HFF-Myc (cell line): ENCODE results near the gene GRAMD4.

Experiments
- DNase-seq: peaks from one replicate; pipeline ENCODE4 v3.0.0-alpha.2; 2011; ENCODE audit warnings: low read depth; ENCODE audit errors: extremely low read depth
- H3K4me3 ChIP-seq: replicated peaks from 2 replicates; pipeline ENCODE4 v1.5.1; 2011; ENCODE audit warnings: low read depth, mild to moderate bottlenecking, control low read depth, low read length
- TF ChIP-seq, protein P1 (sequence below): IDR thresholded peaks from 2 replicates; pipeline ENCODE4 v1.5.1; 2012; ENCODE audit warnings: mild to moderate bottlenecking, low read depth, low read length, control low read depth; ENCODE audit errors: missing control alignments

The GRAMD4 gene, protein sequence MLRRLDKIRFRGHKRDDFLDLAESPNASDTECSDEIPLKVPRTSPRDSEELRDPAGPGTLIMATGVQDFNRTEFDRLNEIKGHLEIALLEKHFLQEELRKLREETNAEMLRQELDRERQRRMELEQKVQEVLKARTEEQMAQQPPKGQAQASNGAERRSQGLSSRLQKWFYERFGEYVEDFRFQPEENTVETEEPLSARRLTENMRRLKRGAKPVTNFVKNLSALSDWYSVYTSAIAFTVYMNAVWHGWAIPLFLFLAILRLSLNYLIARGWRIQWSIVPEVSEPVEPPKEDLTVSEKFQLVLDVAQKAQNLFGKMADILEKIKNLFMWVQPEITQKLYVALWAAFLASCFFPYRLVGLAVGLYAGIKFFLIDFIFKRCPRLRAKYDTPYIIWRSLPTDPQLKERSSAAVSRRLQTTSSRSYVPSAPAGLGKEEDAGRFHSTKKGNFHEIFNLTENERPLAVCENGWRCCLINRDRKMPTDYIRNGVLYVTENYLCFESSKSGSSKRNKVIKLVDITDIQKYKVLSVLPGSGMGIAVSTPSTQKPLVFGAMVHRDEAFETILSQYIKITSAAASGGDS

DNA sequence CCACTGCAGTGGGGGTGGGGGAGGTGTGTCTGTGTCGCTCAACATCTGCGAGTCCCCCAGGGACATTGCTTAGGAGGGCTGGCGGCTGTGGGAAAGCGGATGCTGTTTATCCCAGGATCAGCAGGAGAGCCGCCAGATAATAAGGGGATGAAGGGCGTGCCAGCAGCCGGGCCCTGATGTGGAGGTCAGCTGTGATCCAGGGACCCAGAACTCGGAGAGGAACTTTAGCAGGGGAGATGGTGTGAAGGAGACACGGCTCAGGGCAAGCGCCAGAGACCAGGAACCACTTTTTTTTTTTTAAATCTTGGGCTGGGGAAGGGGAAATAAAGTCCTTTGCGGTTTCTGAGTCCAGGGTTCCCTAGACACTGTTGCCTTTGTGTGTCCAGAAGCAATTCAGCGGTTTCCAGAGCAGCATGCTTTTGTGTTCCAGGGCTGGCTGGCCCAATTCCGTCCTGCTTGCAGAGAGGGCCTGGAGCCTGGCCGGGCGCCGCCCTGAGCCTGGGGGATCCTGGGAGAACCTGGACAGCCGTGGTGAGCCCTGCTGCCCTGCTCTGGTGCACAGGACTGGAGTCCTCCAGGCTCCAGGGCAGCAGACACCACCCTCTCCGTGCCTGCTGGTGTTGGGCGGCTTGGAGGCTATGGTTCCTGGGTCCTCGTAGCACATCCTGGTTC is at the start of gene GRAMD4:
Gene GRAMD4 (plus strand): TSS at position 557 of the 672 bp plus-strand sequence. CDS start 6,414 bp downstream, outside the sequence.
- H3K4me3 ChIP-seq, result no peak within 1 kb of the TSS
- no peak for DNase-seq
- TF ChIP-seq, protein P1, sequence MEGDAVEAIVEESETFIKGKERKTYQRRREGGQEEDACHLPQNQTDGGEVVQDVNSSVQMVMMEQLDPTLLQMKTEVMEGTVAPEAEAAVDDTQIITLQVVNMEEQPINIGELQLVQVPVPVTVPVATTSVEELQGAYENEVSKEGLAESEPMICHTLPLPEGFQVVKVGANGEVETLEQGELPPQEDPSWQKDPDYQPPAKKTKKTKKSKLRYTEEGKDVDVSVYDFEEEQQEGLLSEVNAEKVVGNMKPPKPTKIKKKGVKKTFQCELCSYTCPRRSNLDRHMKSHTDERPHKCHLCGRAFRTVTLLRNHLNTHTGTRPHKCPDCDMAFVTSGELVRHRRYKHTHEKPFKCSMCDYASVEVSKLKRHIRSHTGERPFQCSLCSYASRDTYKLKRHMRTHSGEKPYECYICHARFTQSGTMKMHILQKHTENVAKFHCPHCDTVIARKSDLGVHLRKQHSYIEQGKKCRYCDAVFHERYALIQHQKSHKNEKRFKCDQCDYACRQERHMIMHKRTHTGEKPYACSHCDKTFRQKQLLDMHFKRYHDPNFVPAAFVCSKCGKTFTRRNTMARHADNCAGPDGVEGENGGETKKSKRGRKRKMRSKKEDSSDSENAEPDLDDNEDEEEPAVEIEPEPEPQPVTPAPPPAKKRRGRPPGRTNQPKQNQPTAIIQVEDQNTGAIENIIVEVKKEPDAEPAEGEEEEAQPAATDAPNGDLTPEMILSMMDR, result no peak

DNA sequence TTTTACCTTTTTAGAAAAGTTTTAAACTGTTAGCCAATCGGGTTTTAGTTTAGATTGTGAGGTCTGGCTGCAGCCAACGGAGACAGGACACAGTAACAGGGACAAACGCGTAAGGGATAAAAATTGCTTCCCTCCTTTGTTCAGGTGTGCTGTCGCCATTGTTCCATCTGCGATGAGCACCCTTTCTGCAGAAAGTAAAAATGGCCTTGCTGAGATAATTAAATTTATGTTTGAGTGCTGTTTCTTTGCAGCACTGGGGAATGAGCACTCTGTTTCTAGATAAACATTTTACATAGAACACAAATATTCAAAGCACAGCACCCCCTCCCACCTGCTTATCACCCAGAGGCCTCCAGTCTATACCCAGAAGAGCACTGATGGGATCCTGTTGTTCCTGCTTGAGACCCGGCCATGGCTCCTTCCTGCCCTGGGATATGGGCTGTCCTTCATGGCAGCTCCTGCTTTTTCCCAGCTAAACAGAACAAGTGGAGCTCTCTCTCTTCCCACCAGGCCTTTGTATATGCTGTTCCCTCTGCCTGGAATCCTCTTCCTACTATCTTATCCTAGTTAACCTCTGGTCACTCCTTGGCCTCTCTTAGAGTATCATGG is 48.4 kb upstream of the GRAMD4 start:
- TF ChIP-seq, protein P1, result no peak

DNA sequence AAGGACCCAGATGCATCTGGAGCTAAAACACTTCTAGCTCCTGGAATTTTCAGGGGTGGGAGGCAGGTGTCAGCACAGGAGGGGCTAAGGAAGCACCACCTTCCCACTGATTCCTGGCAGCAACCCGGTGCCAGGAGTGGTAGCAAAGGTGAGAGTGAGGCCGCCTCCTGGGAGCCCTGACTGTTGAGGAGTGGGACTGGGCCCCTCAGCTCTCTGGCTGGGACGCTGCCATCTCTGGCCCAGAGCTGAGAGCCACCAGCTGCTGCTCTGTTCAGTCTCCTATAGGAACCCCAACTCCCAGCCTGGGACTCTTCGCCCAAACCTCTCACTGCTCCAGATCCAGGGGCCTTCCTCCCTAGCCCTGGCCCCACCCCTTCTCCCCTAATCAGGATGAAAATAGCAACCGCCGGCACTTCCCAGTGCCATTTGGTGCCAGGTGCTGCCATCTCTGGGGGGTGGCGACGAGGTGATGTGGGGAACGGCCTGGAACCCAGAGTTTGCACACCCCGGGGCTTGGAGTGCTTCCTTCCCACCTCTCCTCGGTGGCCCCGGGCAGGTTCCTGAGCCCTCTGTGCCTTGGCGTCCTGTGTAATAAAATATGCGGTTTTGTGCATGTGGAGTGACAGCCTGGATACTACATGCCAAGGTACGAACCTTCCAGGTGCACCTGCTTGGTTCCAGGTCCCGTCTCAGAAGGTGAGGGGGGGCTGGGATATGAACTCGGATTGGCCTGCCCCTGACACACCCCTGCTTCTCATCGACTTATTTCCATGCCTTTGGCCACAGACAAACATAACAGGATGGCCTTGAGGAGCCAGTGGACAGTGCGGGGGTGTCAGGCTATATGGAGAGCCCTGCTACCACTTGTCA is 47.0 kb upstream of the GRAMD4 start:
- H3K4me3 ChIP-seq, result no peak overlapping the region
- TF ChIP-seq, protein P1, result no peak
- DNase-seq, result no peak

More for the DNA sequence above, 48.4 kb upstream of the GRAMD4 start:
- no peak for DNase-seq
- H3K4me3 ChIP-seq, result no peak overlapping the region

DNA sequence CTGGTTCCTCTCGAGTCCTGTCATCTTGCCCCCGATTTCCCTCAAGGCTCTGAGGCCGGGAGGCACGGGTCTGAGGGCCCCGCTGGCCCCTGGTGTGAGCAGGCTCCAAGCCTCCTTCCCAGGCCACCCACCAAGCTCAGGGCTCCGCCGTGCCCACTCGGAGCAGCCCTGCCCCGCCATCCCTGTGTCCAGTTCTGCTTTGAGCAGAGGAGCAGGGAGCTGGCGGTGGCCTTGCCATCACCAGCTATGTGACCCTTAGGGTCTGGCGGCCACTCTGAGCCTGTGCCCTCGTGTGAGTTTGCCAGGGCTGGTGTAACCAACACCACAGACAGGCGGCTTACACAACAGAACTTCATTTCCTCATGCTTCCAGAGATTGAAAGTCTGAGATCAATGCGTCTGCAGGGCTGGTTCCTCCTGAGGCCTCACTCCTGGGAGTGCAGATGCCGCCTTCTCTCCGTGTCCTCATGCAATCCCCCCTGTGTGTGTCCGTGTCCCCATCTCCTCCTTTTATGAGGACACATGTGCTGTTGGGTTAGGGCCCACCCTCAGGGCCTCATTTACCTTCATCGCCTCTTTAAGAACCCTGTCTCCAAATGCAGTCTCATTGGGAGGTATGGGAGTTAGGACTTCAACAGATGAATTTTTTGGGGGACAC is 46.3 kb upstream of the GRAMD4 start:
- no peak for DNase-seq
- H3K4me3 ChIP-seq, result no peak overlapping the region
- TF ChIP-seq, protein P1, result no peak

DNA sequence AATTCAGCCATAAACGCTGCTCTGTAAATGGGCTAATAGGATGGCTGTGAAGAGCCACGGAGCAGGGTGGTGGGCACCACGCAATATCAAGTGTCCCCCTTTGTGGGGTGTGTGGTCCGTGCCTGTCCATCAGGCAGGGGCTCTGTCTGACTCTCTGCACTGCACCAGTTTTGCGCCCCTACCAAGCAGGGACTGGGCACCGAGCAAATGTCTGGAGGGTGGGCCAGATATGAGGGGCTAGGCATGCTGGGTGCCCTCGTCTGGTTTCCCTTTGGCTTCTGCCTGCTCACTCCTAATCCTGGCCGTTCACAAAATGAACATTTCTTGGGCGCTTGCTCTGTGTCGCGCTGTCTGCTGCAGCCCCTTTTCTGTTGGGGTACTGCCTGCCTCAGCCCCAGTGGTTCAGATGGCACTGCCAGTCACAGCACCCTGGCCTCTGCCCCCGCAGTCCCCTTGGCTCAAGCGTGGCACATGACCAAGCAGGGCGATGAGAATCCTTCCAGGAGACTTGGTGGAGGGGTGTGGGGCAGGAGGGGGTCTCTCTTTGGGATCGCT is 45.7 kb upstream of the GRAMD4 start:
- TF ChIP-seq, protein P1, result no peak
- no peak overlapping the region for H3K4me3 ChIP-seq
- DNase-seq, result no peak
